T-helper 1 cell treated with Interleukin-12 subunit alpha and Interleukin-12 subunit beta and Interleukin-4 antibody, amounts not matched to agents 30 ng/mL and 1 ng/mL, for 36 hours (primary cell): ENCODE data around the gene MYRFL. TPM values are rescaled to one million over a fixed set of nuclear protein-coding genes. Genes with fewer than 3 reads are reported as not detected.

ENCODE experiments used
- intact Hi-C: fragments of 100-400 bp; cut with micrococcal nuclease; formaldehyde crosslinking; loops from one replicate; pipeline ENCODE4 v1.15.1; 2024
- total RNA-seq: library from RNA; stranded (reverse); gene quantifications from 2 replicates; pipeline ENCODE4 v1.2.3, GENCODE V29; 2022

The MYRFL gene
- total RNA-seq, 1 donor from 2014 or later, result 0.10 TPM

DNA sequence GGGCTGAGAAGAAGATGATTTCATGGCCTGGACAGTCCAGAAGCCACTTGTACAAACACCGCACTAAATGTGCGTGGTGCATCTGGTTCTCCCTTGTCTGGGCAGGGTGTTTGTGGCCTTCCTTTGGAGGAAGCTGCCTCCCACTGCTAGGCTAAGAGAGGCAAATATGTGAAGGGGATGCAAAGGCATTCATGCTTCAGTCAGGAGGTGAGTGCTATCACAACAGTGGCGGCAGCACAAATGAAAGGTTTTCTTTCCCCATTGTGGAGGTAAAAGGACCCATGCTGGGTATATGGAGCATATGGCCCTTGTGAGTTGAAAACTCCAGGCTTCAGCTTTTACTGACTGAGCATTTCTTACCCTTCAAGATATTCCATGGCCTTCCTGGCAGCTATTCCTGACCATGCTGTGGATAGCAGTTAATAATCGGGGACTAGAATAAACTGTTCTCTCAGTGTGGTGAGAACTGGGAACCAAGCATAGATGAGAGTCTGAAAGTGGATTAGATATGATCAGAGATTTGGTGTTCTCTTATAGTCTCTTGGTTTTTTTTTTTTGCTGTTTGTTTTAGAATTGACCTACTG, 69.9 kb downstream of the MYRFL start:
- intact Hi-C loops, result no loop called here

DNA sequence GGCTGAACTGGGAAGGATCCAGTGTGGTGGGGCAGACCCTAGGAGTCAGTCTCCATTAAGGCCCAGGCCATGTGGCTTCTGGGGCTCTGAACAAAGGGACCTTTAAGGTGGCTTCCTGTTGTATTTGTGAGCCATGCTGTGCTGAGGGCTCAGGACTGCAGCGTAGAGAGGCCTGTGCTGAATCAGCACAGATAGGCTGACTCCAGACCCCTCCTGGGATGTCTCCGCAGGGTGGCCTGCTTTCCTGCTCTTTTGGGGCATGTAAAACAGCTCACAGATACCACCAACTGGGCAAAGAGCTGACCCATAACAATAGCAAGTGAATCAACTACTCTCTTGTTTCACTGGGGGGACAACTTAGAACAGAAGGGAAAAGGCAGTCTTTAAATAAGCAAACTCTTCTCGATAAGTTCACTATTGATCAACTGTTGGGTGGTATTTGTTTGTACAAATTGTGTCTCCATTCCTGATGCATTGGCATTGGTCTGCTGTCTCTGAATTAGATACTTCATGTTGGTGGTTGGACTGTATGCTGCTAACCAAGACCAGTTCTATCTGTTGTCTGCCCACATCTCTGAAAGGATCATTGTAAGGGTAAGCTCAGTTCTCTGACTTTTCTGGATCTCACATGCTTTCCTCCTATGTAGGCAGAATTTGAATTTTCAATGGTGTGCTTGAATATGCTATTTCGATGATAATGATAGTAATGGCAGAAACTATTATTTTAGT, 71.8 kb downstream of the MYRFL start:
- intact Hi-C loops, result no loop called here

DNA sequence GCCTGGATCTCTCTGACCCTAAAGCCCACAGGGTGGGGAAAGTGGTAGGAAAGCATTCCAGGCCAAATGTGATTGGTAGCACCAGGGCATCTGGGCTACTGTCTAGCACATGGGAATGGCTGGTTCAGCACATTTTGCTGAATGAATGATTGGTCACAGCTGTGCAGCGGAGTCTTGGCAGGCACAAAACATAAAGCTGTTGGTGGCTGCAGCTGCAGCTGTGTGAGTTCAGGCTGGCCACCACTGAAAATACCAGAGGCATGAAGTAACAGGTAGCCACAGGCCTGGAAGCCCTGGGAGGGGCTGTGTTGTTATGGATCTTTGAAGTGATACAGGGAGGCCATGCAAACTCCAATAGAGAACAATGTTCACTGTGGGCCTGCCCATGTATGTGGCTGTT, 72.7 kb downstream of the MYRFL start:
- intact Hi-C loops, result no loop called here

DNA sequence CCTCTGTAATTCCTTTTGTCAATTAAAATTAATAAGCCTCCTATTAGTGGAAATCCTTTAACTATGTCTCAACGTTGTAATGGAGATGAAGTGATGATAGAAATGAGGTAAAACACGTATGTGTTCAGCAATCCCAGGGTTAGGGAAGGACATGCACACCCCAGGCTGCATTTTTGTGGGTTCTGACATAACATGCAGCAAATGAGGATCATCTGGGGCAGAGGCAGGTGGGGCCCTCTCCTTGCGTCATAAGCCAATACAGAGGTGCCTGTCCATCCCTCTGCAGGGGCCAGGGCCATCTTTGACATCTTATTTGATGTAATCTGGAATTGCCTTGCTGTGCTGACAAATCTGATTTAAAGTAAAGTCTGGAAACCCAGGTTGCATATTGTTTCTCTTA, 73.2 kb downstream of the MYRFL start:
- intact Hi-C loops, result no loop called here

DNA sequence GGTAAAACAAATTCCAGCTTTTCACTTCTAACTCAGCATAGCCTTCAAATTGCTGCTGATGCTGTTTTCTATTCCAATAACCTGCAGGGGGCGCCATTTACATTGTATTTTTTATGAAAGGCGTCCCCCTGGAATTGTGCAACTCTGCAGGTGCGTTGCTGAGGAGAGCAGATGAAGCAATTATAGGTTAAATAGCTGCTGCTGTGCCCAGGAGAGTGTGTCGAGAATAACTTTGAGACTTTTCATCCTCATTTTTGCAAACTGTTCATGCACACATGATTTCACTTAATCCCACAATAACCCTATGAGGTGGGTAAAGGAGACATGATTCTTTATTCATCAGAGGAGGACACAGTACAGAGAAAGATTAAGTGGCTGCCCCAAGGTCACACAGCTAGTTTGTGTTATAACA, 75.7 kb downstream of the MYRFL start:
- intact Hi-C loops, result loop anchor here (1.0 to 10.0 kb wide), 5 partner anchors 344 to 830 kb away; partner anchors contain the start of gene KCNMB4

DNA sequence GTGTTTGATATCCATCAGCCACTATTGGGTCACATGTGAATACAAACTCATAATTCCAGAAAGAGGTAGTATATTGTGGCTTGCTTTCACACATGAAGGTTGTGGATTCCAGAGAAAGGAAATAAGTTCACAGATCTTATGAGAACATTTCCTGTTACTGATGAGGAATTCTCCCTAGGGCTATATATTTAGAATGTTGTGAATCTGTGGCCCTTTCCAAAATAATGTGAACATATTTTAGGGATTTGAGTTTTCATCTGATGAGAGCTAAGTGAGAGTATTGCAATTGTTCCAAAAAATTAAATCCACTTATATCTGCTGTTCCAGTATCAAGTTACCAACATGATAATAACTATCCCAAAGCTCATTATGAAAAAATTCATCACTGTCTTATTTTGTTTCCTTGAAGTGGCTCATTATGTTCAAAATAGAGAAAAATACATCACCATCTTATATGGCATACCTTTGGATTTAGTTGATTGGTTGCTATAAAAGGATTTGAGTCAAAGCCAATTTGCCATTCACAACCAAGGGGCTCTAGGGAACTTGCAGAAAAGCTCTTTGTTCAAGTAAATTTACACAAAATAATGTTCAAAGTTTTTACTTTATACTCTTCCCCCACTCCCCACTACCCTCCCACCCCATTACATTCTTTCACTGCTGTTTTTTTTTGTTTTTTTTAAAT, 76.3 kb downstream of the MYRFL start:
- intact Hi-C loops, result loop anchor here (10.0 kb wide), 1 partner anchor 463 kb away; the partner anchor contains the start of gene KCNMB4

DNA sequence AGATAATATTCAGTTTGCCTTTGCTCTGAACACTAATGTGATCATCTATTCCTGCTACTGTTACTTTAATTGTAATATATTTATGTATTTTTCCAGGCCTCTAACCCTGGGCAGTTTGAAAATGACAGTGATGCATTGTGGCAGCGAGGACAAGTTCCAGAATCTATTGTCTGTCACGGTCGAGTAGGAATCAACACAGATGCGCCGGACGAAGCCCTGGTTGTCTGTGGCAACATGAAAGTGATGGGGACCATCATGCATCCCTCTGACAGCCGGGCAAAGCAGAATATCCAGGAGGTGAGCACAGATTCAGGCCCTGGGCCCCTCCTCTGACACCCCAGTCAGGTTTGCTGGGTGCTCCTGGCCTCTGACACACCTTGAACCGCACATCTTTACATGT, 78.5 kb downstream of the MYRFL start:
- intact Hi-C loops, result loop anchor here (10.0 kb wide), 1 partner anchor 461 kb away; the partner anchor contains the start of gene KCNMB4

DNA sequence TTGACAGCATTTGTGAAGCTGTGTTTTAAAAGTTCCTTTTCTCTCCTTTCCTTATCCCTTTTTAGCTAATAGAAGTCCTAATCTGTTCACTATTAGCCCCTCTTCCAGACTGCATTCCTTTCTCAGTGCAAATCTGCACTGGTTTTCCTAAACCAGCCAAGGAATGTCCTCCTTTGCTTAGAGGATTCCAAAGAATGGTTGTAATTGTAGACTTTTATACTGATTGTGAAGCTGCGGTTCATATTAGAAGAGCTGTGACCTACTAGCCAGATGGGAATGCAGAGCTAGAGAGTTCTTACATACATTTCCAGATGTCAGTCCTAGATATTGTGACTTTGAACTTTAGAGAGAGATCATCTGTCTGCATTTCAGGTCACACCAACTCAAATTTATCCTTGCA, 79.8 kb downstream of the MYRFL start:
- intact Hi-C loops, result loop anchor here (10.0 kb wide), 1 partner anchor 460 kb away; the partner anchor contains the start of gene KCNMB4

DNA sequence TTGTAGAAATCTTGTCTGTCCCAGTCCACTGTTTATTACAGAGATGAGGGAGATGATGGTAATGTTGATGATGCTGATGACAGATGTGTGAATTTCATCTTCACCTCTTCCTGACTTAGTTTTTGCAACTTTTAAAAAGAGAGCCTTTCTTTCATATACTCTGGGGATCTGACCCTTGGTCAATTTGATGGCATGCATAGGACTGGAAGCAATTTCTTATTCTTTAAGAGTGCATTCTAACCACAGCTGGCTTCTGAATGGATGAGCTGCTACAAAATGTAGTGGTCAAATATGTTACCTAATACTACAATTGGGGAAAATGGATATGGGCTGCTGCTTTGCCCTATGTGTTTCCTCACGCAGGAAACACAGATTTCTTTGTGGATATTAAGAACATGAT, 80.8 kb downstream of the MYRFL start:
- intact Hi-C loops, result loop anchor here (10.0 kb wide), 1 partner anchor 459 kb away; the partner anchor contains the start of gene KCNMB4

DNA sequence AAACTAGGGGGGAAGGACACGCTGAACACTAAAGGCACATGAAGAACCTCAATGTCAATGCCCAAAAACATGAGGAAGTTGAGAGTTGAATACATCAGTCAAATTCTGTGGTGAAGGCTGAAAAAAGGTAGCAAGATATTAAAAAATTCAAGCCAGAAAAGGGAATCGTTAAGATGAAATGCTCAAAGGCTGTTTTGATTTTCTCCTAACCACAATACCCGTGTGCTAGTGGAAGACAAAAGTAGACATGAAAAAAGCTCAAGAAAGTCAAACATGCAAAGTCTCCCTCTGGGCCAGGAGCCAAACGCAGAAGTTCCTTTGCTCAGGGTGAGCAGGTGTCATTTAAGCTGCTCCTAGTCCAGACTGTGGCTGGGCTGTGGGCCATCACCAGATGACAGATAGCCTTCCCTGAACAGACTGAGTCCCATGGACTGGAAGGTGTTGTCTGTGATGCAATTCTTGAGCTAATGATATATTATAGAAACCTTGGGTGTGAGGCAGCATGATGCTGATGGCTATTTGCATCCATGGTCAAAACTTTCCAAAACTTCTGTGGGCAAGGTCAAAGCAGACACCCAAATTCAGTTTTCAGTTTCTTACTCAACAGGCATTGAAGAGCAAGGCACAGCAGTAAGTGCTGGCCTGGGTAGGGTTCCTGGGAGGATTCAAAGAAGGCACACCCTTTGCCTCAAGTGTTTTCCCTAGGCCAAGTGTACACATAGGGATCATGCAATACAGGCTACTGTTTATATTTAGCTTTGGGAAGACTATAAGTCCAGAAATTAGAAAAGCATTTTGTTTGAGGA, 81.6 kb downstream of the MYRFL start:
- intact Hi-C loops, result loop anchor here (10.0 kb wide), 1 partner anchor 458 kb away; the partner anchor contains the start of gene KCNMB4

DNA sequence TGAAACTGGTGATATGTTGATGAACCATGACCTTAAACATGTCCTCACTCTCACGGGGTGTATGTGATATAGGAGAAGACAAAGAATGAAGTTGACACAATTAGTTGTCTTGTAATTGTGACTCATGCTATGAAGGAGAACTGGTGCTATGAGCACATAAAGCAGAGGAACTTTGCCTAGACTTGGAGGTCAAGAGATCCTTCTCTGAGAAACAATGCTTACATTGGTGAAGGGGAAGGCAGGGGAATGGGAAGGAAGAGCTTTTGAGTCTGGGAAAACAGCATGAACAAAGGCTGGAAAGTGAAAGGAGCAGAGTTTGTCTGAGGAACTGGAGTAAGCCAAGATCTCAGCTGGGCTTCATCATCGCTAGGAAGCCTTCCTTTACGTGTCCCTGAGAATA, 83.2 kb downstream of the MYRFL start:
- intact Hi-C loops, result loop anchor here (10.0 kb wide), 1 partner anchor 457 kb away; the partner anchor contains the start of gene KCNMB4

DNA sequence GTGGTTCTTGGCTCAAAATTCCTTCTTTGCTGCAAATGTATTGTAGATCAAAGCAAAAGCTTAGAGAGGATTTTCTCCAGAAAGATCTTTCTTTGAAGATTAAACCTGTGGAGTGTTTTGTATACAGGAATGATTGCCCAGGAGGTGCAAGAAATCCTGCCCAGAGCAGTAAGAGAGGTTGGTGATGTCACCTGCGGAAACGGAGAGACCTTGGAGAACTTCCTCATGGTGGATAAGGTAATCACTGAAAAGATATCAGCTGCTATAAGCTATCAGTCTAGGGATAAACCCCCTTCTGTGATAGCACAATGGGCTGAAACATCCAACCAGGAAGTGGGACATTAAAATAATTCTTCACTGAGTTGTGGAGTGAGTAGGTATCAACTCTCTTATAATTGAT, 85.7 kb downstream of the MYRFL start:
- intact Hi-C loops, result no loop called here

DNA sequence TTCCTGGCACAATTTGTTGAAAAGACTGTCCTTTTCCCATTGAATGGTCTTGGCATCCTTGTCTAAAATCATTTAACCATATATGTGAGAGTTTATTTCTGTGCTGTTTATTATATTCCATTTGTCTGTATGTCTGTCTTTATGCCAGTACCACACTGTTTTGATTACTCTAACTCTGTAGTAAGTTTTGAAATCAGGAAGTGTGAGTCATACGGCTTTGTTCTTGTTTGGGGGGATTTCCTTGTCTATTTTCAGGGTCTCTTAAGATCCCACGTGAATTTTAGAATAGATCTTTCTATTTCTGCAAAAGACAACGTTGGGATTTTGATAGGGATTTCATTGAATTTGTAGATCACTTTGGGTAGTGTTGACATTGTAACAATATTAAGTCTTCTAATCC, 88.5 kb downstream of the MYRFL start:
- intact Hi-C loops, result no loop called here

DNA sequence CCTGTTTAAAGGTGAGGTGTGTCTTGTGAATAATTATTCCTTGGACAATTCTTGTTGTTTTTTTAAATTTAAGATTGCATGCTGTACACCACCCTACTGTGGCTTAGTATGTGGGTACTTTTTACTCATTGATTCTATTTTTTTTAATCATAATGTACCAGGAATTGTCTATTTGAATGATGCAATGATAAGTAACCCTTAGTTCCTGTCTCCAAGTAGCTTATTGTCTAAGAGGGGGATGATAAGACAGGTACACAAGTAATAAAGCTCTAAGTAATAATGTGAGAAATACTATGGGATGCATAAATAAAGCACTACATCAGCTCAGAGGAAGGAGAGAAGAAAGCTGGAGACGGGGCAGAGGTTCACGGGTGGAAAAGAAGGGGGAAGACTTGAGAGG, 90.9 kb downstream of the MYRFL start:
- intact Hi-C loops, result no loop called here

DNA sequence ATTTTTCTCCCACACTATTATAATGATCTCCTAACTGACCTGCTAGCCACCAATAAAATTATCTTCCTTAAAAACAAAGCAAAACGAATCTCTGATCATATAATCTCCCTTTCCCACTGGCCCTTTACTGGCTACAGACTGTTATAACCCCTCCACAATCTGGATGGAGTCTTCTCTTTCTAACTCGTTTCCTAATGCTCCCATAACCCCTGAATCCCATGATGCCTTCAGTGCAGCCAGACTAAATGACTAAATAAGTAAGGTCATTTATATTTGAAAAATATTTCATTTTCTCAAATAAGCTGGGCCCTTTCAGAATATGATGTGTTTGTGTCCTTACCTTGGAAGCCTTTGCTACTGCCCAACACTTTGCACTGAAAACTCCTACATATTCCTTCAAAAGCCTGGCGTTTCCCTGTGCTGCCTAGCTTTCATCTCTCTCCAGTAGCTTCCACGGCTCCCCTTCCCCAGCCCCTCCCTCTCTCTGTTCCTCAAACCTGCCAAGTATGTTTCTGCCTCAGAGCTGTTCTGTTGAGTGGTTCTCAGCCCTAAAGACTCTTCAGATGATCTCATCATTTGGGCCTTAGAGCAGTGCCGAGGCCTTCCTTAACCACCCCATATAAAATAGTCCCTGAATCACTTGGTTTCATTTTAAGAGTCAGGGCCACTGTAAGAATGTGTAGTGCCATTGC, 91.7 kb downstream of the MYRFL start:
- intact Hi-C loops, result no loop called here

DNA sequence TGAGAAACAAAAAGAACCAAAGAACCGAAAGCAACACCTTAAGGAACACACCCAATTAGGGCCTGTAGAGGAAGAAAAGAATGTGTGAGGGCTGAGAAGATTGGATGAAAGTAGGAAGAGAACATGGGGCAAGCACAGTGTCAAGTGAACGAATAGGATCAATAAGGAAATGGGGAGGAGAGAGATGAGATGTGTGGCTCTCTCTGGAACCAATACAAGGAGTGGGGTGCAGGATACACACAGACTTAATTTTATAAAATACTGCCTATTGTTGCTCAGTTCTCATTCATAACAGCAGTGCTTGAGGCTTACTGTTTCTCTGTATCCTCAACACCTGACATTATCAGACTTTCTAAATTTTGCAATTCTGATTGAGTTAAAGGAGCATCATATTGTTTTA, 93.3 kb downstream of the MYRFL start:
- intact Hi-C loops, result no loop called here

DNA sequence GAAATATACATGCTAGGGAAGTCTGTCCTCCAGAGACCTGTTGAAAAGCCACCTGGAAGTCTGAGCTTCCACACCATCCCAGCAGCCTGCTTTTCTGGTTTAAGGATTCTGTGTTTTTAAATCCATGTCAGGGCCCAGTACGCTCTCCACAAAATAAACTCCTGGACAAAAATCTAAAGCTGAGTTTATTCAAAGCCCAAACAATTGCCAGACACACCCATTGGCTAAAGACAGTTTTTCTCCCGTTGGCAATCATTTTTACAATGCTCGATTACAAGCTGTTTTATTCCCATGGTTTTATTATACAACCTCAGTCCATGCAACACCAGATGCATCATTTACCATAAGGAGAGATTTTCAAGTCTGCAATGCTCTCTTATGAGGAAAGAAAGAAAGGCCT, 94.5 kb downstream of the MYRFL start:
- intact Hi-C loops, result no loop called here

DNA sequence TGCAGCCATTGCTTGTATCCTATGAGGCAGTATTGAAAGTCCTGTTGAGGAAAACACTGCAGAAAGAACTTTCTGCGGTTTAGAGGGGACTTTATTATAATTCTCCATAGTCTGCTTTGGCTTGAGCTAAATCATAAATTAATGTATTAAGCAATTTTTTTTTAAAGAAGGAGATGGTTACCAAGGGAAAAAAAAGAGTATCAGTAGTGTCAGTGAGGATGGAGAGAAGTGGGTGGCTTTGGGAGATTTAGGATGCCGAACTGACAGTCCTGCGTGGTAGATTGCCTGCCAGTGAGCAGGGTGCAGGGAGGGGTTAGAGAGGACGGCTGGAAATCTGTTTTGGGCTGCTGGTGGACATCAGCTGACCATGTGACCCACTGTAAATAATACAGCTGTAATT, 96.8 kb downstream of the MYRFL start:
- intact Hi-C loops, result no loop called here

DNA sequence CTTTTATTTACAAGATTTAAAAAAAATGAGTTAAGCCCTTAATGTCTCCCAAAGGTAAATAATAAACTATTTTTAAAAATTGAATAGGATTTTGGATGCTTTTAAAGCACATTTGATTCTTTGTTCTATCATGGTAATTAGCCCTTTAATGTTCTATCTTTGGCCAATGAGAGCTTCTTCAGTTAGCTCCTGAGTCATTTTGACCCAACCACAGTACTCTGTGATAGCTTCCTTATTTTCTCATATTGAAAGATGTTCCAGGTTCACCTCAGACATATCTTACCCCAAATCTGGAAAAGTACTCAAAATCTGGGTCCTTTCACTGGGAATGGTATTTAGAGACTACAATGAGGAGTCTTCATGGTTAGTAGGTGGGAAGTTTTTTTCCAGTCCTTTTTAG, 98.0 kb downstream of the MYRFL start:
- intact Hi-C loops, result no loop called here

DNA sequence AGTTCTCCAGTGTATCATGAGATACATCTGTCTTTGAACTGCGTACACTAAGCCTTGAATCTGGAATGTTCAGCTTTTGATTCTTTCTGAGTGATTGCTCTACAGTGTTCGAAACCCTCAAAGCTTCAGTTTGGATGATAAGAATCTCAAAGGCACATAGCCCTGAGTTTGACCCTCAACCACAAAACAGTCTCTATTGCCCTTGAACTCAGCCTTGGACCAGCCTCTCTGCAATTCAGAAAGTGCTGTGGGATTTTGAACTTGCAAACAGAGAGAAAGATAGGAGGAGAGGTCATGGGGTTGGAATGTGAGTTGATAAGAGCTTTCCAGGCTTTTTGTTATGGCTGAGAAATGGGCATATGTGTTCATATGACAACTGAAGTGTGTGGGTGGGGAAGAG, 100.3 kb downstream of the MYRFL start:
- intact Hi-C loops, result no loop called here

DNA sequence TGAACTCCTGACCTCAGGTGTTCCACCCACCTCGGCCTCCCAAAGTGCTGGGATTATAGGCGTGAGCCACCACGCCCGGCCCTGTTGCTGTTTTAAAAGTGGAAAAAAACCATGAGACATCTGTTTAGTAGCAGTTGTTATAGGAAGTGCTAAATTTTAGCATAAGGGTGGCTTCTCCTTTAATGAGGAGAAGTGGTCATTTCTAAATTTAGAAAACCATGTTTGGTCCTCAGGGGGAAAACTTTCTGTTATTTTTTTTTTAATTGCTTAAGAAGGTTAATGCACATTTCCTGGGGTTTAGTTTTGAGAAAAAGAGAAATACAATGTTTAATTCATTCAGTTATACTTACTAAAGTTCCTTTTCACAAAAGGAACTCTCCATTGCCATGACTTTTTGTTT, 102.1 kb downstream of the MYRFL start:
- intact Hi-C loops, result no loop called here
